Measurements from ENCODE around the gene IL12RB1. TPM values are rescaled to one million over a fixed set of nuclear protein-coding genes. Genes with fewer than 3 reads are reported as not detected.
A peak's percentile ranks its signal among the peaks of the same experiment; 100 is the strongest.

The IL12RB1 gene
- total RNA-seq, 1 experiment from 2014 or later, result not detected

DNA sequence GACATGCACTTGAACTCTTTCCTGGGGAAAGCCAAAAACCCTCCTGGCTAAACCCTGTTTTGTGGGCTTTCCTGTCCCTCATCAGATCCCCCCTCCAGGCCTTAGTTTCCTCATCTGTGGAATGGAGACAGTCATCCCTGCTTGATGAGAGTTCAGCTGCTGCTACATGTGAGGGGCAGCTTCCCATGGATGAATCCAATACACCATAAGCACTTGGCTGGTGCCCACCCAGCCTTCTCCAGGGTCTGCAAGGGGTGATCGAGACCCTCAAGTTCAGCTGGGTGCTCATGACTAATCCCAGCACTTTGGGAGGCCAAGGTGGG, 21.6 kb downstream of the IL12RB1 start:
- intact Hi-C loops (cut with micrococcal nuclease), result no loop called here
- H3K4me1 ChIP-seq (ENCODE audit: control insufficient read depth in 1 of 2, insufficient read depth in 2 of 2, low read length in 2 of 2), result peaks cover 7 to 19% of the 10 kb centered on the region in 2 experiments; a peak in 3 of 4 replicates
- DNase-seq (ENCODE audit: low read depth, low spot score) (no peak), ATAC-seq (no peak)
- POLR2A ChIA-PET, result no interaction called here
- H4K20me1 ChIP-seq (ENCODE audit: insufficient read depth), result no peaks in the 10 kb centered on the region
- no peak overlapping the region for H3K9ac ChIP-seq (ENCODE audit: low read length)
- H3K27ac ChIP-seq (ENCODE audit: low read depth, low read length), result peak overlapping the region; percentile 44; the same call in 1 of the 2 replicates
- no peaks in the 10 kb centered on the region for H3K9me2 ChIP-seq (ENCODE audit: insufficient read depth)
- H3K9me3 ChIP-seq (ENCODE audit: control insufficient read depth in 1 of 2, insufficient read depth in 1 of 2, low read depth in 1 of 2, low read length in 2 of 2), result no peaks in the 10 kb centered on the region
- no TSS peak for BruUV-seq (replicated peaks)
- H3K27me3 ChIP-seq (ENCODE audit: insufficient read depth, low read length), result no peaks in the 10 kb centered on the region
- RAD21 ChIA-PET (ENCODE audit: low non-redundant PET in 1 of 2, low total read pairs in 2 of 2, uncharacterized antibody in 2 of 2, unreplicated experiment in 2 of 2), result no interaction called here
- no peaks in the 10 kb centered on the region for H3K36me3 ChIP-seq (ENCODE audit: control insufficient read depth in 1 of 2, insufficient read depth in 2 of 2, low read length in 2 of 2)
- TF ChIP-seq, protein P1, sequence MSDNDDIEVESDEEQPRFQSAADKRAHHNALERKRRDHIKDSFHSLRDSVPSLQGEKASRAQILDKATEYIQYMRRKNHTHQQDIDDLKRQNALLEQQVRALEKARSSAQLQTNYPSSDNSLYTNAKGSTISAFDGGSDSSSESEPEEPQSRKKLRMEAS (IDR thresholded peaks at IDR 0.05), result no peak
- TF ChIP-seq ZNF274 (IDR thresholded peaks at IDR 0.05; ENCODE audit: low read depth, low read length), result no peak
- no peak for TF ChIP-seq ATF3 (IDR thresholded peaks at IDR 0.05)
- no peak for TF ChIP-seq EZH2phosphoT487 (IDR thresholded peaks at IDR 0.05; ENCODE audit: borderline replicate concordance)
- no peak for TF ChIP-seq YY1 (IDR thresholded peaks at IDR 0.05; ENCODE audit: extremely low read depth, insufficient replicate concordance, low read depth, low read length)
- no peak for TF ChIP-seq POLR2A (IDR thresholded peaks at IDR 0.05; ENCODE audit: borderline replicate concordance, extremely low read depth, insufficient read depth, insufficient read length)
- no peak for TF ChIP-seq RAD21 (IDR thresholded peaks at IDR 0.05; ENCODE audit: low read depth)
- TF ChIP-seq POLR2AphosphoS5 (IDR thresholded peaks at IDR 0.05; ENCODE audit: low read depth, low read length), result no peak
- TF ChIP-seq SP1 (IDR thresholded peaks at IDR 0.05; ENCODE audit: low read depth), result no peak
- no peak for TF ChIP-seq FOSL1 (IDR thresholded peaks at IDR 0.05; ENCODE audit: low read depth)
- TF ChIP-seq CBX3 (IDR thresholded peaks at IDR 0.05; ENCODE audit: low read depth), result no peak
- TF ChIP-seq EGR1 (IDR thresholded peaks at IDR 0.05; ENCODE audit: low read depth), result no peak
- no peak for TF ChIP-seq ZFX (IDR thresholded peaks at IDR 0.05)
- no peak for TF ChIP-seq TCF7L2 (IDR thresholded peaks at IDR 0.05; ENCODE audit: borderline replicate concordance, extremely low read depth, insufficient read depth, insufficient read length)
- TF ChIP-seq CEBPB (IDR thresholded peaks at IDR 0.05; ENCODE audit: low read depth), result no peak
- no peak for TF ChIP-seq REST (IDR thresholded peaks at IDR 0.05; ENCODE audit: low read depth)
- no peak for TF ChIP-seq CTCF (IDR thresholded peaks at IDR 0.05 in 2 of 3, conservative IDR thresholded peaks at IDR 0.05 in 1 of 3; ENCODE audit: borderline replicate concordance in 1 of 3, insufficient read depth in 1 of 3, low read depth in 2 of 3, low read length in 2 of 3)
- peak overlapping the region; percentile 50 for H2AFZ ChIP-seq (ENCODE audit: low read depth, low read length, poor library complexity, severe bottlenecking)
- peak overlapping the region; percentile 29; the same call in 1 of the 2 replicates for H3K4me2 ChIP-seq (ENCODE audit: low read length)
- no peaks in the 10 kb centered on the region for H3K79me2 ChIP-seq (ENCODE audit: insufficient read depth, low read length)
- CTCF ChIA-PET, result interaction anchor here (1.5 kb wide), 1 partner anchor 9 kb away, joined by 5 read pairs; no protein-coding TSS in a partner anchor
- H3K4me3 ChIP-seq (replicated peaks in 1 of 2; ENCODE audit: low read depth in 1 of 2, low read length in 2 of 2), result no peak overlapping the region

Measured in HCT116 (cell line).